Measurements from ENCODE around the gene PTPRD. TPM values are rescaled to one million over a fixed set of nuclear protein-coding genes. Genes with fewer than 3 reads are reported as not detected.

Gene PTPRD
- total and polyA plus RNA-seq, 9 of the 15 experiments (the other 6 are each of a cell fraction or from before 2014, with no cell fraction given): 0.11 TPM; not detected in 8

- H2AFZ ChIP-seq (ENCODE audit: low read depth, low read length): no peak overlapping the region
- TF ChIP-seq NR1H2 (CRISPR knock-in tag; IDR thresholded peaks at IDR 0.05) (no peak), ZHX1 (conservative IDR thresholded peaks at IDR 0.05; ENCODE audit: low read length) (no peak), ZBTB5 (IDR thresholded peaks at IDR 0.05) (no peak), ZKSCAN3 (CRISPR knock-in tag; IDR thresholded peaks at IDR 0.05) (no peak), THRA (IDR thresholded peaks at IDR 0.05) (no peak), BRF1 (IDR thresholded peaks at IDR 0.05; ENCODE audit: borderline replicate concordance, extremely low read depth, insufficient read length) (no peak), YBX1 (IDR thresholded peaks at IDR 0.05) (no peak), CHD2 (IDR thresholded peaks at IDR 0.05; ENCODE audit: low read depth, low read length) (no peak), LCOR (CRISPR knock-in tag; IDR thresholded peaks at IDR 0.05) (no peak), ZNF655 (CRISPR knock-in tag; IDR thresholded peaks at IDR 0.05) (no peak), KLF1 (tag; IDR thresholded peaks at IDR 0.05) (no peak), MAFK (IDR thresholded peaks at IDR 0.05; ENCODE audit: low read length) (no peak), MAFG (tag; conservative IDR thresholded peaks at IDR 0.05) (no peak), MXI1 (IDR thresholded peaks at IDR 0.05; ENCODE audit: low read depth, low read length) (no peak), SMAD2 (IDR thresholded peaks at IDR 0.05; ENCODE audit: low read depth, low read length) (no peak), ZNF740 (CRISPR knock-in tag; IDR thresholded peaks at IDR 0.05) (no peak), ZNF740 (tag; IDR thresholded peaks at IDR 0.05) (no peak)
- no peak overlapping the region for H3K4me3 ChIP-seq
- in situ Hi-C loops (cut with MboI): no loop called here
- WGBS (ENCODE audit: insufficient coverage, low coverage, missing lambda C conversion rate): 0% methylated on average over 4 of the region's 4 CpGs
- no peaks in the 10 kb centered on the region for H3K79me2 ChIP-seq (ENCODE audit: control insufficient read depth, insufficient read depth, low read length)
- ChIA-PET POLR2A (no interaction called here), CTCF (ENCODE audit: low intra/inter-chr PET ratio) (no interaction called here)
- DNase-seq (ENCODE audit: extremely low read depth in 1 of 4, low spot score in 3 of 4) (no peak), ATAC-seq (no peak), FAIRE-seq (no peak)
- H3K9me1 ChIP-seq (ENCODE audit: control insufficient read depth, insufficient read depth, low read length): no peaks in the 10 kb centered on the region
- H3K4me2 ChIP-seq (ENCODE audit: insufficient read depth, low read length): no peak overlapping the region
- no peaks in the 10 kb centered on the region for H3K27me3 ChIP-seq (ENCODE audit: control insufficient read depth in 2 of 2, insufficient read depth in 2 of 2, low read length in 2 of 2)
- H3K27ac ChIP-seq (ENCODE audit: extremely low read depth, low read depth, low read length): no peak overlapping the region
- H4K20me1 ChIP-seq (replicated peaks; ENCODE audit: control insufficient read depth, insufficient read depth, low read length): no peaks in the 10 kb centered on the region
- H3K9ac ChIP-seq (ENCODE audit: insufficient read depth in 1 of 2, low read depth in 2 of 2, low read length in 2 of 2): no peak overlapping the region
- no peaks in the 10 kb centered on the region for H3K36me3 ChIP-seq (ENCODE audit: control insufficient read depth, insufficient read depth, low read length)
- BruUV-seq (replicated peaks): no TSS peak
- no peaks in the 10 kb centered on the region for H3K4me1 ChIP-seq (replicated peaks in 1 of 2; ENCODE audit: control insufficient read depth in 2 of 2, insufficient read depth in 2 of 2, low read length in 2 of 2)
- H3K9me3 ChIP-seq (replicated peaks; ENCODE audit: control insufficient read depth, insufficient read depth, low read depth, low read length): no peaks in the 10 kb centered on the region
- intact Hi-C loops (cut with micrococcal nuclease): no loop called here
These were observed 2264.0 kb downstream of the PTPRD start for GRCh38 chr9:8348756-8349155.
